ENCODE results near the gene MAML3.

Gene MAML3

DNA sequence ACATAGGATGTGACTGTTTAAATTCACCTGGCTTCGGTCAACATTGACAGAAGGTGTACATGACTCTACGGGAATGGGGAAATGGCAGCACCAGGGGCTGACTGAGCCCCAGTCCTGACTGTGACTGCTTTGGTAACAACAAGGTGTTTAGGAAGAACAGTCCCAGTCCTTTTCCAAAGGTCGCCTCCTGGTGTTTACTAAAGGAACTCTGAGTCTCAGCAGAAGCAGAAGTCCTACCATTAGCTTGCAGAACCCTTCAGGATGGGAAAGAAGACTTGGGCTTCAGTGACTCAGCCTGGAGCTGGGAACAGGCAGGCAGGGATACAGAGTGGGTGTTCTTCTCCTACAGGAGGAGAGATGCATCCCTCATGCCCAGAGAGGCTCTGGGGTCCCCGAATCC is 385.1 kb downstream of the MAML3 start:
- no peak for DNase-seq

DNA sequence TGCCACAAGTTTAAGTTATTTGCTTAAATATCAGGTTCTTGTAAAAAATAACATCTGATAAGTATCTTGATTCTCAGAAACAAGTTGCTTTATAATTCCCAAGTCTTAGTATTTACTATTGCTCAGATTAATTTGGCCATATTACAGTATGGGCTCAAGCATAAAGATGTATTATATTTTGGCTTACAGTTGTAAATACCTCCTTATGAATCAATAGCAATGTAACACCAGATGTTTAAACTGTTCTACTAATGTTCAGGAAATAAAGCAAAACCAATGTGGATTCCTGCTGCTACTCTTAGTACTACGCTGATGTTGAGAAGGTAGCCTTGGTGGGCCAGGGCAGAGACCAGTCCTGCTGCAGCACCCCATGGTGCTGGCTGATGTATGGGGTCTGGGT is 385.6 kb downstream of the MAML3 start:
- no peak for DNase-seq

DNA sequence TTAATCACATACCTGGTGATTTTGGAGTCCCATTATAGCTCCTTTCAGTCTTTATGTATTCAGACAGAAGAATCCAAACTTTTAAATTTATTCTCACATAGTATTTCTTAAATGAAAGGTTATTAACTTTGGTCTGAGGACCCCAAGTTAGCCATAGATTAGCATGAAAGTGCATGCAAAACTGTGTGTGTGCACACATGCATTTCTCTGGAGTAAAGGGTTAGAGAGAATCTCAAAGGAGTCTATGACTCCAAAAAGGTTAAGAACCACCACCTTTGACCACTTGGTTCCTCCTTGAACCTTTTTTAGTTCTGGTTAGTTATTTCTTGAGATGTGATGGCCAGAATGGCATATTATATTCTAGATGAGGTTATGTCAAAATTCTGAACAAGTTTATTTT is 386.4 kb downstream of the MAML3 start:
- DNase-seq: no peak

DNA sequence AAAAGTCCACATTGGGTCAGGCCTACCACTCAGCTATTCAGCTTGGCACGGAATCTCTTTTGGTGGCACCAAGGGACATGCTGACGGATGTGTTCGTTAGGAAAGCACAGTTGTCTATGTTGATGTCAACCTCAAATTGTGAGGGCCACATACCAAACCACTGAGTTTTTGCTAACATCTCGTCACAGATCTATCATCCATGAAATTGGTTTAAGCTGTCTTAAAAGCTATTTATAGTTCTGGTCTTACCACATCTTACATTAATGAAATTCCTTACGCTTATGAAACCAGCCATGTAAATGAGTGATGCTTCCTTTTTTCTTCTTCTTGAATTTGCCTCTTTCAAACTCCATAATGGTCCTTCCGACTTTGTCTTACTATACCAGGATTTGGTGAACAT is 386.8 kb downstream of the MAML3 start:
- DNase-seq: no peak

DNA sequence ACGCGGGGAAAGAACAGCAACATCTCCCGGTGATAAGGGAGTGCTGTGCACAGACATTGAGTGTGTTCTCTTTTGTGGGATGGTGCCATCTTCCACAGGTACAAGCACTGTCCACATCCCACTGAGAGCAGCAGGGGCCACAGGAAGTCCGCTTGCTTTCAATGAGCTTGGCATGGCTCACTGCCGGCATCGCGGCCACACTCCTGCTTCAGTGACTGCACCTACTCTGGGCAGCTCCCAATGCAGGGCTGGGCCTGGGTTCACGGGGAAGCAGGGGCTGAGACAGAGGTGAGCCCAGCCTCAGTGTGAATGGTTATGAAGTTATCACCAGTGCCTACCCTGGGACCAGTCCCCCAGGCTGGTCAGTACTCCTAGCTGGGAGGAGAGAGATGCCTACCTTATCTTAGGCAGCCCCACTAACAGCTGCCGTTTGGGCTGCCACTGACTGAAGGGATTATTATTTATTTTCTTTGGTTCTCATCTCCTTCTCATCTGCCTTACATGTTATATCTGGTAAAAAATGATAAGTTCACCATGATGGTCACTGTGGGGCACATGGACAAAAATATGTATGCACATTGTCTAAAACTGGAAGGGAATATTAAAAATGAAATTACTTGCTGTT is 389.2 kb downstream of the MAML3 start:
- DNase-seq: no peak

DNA sequence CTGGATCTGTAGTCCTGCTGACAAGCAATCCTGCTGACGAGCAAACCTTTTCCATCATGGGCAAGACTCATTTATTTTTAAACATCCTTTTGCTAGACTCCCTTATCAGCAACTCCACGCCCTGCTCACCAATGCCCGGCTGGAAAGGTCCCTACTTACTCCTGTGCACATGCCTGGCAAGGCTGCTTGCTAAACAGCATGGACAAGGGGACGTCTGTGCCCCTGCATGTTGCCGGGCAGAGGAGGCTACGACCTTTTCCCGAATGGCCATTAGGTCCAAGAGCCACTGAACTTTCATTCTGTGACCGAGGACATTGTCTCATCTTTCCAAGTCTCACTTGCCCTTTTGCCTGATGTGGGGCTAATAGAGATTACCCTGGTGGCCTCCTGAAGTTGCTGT is 389.8 kb downstream of the MAML3 start:
- DNase-seq: no peak

DNA sequence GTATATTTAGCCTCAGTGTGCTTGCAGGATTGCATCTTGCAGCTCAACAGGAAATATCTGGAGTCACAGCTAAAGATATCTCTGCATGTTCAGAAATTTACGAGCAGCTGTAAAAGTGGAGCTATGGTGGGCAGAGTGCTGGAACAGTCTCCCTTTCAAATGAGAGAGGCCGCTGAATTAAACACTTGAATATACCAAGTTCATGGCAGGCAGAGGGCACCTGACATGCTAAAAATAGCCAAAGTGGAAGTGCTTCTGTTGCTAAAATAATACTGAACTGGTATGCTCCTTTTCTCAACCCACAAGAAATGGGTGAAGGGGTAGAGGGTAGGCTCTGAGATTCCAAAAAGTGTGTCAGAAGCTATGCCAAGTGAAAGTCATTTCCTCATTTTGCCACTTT is 390.3 kb downstream of the MAML3 start:
- no peak for DNase-seq

DNA sequence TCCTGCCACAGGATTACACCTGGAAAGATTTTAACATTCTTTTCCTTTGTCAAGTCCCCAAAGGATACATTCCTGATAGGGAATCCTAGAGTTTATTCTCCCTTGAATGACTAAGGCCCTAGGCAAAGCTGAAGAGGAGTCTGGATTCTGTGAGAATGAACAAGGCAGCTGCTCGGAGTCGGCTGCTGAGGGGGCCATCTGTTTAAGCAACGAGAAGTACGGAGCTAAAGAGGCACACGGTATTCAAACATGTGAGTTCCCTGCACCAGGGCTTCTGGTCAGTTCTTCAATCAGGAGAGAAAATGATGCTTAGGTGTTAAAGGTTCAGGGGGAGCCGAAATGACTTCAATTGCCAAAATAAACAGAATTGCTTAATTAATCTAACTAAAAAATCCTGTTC is 390.8 kb downstream of the MAML3 start:
- DNase-seq: no peak

DNA sequence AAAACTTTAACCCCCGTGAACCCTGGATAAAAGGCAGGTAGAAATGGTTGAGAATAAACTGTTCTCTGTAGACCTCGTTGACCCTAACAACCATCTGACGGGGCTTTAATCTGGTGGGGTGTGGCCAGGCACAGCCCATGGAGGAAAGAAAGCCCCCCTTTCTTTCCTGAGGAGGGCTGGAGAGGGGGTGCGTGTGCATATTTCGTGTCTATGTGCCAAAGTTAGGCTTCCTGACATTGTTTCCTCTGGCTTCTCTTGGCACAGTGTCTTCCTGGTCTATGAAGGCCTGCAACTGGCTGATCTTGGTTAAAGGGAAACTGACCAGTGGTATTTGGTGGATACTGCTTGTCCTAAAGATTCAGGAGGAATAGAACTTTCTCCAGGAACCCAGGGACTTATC is 391.3 kb downstream of the MAML3 start:
- DNase-seq: no peak

DNA sequence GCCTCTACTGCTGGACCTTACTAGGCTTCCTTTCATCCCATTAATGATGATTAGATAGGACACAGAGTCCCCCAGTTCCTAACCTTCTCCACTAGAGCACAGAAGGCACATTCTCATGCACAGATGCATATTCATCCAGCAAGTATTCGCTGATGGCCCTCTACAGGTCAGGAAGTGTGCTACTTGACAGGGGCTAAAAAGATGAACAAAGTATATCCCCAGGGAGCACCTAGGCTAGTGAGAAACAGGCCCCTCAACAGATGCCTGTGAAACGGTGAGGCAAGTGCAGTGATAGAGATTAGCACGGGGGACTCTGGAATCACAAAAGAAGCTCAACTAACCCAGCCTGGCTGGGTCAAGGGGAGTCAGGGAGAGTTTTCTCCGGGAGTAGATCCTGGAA is 392.5 kb downstream of the MAML3 start:
- no peak for DNase-seq

DNA sequence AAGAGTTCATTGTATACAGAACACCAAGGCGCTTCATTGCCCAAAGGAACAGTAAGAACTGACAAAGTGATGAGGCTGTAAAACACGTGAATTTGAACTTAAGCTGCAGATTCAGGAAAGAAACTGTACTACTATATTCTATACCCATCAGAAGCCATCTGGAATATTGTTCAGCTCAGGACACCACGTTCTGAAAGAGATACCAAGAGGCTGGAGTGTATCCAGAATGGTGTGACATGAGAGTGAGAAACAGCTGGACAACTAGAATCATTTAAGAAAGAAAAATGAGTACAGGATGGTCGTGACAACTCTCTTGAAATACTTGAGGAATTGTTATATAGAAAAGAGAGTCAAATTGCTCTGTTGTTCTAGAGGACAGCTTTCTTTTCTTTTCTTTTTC is 393.4 kb downstream of the MAML3 start:
- DNase-seq: no peak

DNA sequence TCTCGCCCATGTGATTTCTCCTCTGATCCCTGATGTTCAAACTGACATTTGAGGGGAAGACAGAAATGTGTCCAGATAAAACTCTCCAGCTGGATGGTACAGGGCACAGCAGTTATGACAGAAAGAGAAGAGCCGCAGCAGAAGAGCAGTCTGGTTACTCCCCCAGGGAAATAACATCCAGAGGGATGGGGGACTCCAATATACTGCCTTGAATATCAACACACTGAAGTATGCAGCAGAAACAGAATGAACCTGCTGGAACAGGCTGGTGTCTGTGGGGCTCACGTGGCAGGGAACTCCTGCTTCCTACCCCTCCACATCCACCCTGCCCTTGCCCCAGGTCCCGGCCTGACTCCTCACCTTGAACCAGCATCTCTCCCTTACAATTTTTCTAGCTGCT is 394.9 kb downstream of the MAML3 start:
- no peak for DNase-seq

DNA sequence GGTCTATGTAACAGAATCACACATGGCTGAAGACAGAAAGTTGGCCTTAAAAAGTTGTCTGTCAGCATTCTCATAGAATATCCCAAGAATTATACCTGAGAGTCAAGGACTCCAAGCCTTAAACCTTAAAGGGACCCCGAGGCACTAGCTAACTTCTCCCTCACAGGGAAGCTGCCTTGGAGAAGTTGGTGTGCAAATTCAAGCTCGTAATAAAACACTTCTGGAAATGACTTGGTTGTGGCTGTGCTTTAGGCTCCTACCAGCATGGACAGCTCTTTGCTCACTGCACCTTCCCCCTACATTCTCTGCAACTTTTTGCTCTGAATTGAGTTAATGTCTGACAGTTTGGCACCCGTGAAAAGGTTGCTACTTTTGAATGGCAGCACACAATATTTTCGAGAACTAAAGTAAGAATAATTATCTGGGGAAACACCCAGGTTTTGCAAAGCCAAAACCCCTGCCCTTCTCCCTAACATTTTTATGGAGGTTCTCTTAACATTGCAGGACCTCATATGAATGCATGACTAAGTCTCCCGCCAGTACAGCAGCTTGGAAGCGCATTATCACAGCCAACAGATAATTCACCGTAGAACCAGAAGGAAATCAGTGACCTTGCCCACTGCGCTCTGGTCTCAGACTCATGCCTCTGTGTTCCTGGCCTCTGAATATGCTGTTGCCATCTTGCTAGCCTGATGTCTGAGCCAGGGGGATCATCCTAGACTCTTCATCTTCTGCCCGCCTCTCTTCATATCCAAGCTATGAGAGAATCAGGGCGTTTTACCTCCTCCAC is 397.4 kb downstream of the MAML3 start:
- DNase-seq: no peak

DNA sequence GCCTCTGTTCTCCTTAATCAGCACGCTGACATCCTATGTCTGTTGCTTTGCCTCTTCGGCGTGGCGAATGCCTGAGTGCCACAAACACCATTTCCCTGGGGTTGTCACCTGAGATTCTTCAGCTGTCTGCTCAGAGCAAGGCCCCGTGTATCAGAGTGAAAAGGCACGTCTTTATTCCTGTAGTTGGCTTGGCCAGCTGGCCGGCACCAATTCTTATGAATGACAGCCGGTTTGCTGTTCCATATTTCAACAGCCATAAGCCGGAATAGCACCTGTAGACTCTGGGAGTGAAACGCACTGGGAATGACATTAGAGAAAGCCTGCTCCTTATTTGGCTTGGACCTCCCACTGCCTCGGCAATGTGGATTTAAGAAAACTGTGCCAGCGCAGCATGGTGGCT is 399.0 kb downstream of the MAML3 start:
- DNase-seq: no peak

DNA sequence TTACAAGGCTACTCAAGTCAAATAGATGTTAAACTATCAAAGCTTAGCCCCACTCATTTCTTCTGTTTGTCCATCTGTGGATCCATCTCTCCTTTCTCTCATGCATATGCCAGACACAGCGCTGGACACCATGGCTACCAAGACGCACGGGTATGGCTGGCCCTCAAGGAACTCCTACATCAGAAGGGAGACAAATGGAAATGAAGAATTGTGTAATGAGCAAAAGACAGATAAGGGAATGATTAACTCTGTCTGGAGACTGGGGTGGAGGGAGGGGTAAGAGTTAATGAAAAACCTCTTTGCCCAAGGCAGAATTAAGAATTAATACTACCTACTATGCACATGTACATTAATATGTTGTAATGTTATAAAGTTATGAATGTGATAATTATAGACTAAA is 400.3 kb downstream of the MAML3 start:
- no peak for DNase-seq

DNA sequence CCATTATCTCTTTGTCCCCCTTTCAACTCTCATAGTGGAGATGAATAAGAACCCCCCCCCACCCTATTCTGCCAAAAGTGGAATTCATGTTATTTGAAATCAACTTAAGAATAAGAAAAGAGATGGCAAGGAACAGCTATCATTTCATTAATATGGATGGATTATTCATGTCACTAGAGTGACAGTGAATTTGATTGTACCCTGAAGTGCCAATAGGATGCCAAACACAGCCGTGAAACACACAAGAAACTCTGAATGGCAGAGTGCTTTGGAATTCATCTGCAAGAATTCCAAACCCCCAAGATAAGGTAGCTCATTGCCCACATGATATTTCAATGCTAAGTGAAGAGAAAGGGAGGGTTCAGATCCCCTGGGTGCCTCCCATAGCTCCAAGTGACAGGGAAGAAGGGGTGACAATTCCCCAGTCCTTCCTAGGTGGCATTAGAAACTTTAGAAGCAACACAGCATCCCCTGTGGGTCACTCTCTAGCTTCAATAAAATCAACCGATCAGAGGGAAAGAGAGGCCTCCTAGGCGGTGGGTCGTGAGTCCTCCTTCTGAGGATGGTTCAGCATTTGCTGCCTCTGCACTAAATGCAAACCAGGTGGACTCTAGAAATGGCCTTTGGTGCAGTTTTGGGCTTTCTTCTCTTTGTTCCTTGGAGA is 404.0 kb downstream of the MAML3 start:
- DNase-seq: no peak

DNA sequence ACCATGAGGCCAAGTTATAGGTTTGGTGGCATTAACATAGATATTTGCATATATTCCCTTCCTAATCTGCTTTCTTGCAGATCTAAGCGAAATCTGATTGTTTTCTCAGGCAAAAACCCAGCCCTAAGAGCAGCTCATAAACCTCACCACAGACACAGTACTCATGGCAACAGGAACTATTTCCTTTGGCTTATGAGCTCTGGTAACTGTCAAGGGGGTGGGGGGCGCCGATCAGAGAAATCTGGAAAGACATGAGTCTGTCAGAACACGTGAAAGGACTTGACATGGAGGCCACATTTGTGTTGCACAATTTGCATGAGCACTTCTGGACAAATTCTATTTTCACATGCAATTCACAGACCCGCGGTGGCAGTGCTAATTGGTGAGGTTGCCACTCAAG is 404.6 kb downstream of the MAML3 start:
- DNase-seq: no peak

DNA sequence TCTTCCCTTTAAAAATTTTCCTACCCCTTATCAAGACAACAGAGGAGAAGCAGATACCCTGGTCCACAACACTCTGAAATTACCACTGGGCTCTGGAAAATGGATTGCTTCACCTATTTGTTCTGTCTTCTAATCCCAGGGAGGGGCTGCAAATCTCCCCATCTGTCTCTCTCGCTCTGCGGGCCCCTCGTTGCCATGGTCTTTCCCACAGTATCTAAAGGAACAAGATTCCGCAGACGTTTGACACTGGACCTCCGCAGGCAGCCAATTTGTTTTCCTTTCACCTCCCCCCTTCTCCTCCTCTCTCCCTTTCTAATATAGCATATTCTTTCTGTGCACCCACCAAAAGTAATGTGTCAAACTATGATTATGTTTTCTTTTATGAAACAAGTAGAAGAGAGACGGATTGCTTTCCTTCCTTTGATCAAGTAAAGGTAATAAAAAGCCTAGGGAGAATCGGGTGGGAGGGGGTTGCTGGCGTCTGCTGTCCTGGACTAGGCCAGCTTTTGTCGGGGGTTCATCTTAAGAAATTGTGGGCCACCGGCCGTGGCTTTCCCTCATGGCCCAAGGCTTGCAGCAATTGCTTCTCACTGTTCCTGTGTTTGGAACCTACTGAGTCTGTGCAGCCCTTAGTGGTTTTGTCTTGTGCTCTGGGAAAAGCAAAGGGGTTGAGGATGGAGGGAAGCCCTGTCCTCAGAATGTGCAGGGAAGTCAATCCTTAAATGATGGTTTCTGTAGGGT is 407.4 kb downstream of the MAML3 start:
- DNase-seq: no peak

DNA sequence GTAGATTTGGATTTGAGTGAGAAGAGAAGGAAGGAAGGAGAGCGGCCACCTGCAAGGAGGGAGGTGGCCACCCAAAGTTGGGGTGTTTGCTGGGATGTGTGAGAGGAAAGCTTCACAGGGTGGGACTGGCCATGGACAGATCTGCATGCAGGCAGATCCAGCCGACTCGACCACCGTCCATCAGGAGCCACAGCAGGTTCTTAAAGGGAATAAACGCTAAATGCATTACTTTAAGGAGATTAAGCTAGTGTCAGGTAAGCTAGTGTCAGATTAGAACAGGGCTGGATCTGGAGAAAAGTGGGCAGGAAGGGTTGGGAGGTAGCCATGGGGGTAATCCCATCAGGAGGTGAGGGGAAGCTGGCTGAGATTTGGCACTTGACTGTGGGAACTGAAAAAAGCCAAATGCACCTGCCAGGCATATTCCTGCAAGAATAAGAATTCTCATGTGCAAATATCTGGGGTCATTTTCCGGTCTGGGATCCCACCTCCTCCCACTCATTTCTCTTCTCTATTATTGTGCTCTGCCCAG is 408.8 kb downstream of the MAML3 start:
- DNase-seq: no peak

DNA sequence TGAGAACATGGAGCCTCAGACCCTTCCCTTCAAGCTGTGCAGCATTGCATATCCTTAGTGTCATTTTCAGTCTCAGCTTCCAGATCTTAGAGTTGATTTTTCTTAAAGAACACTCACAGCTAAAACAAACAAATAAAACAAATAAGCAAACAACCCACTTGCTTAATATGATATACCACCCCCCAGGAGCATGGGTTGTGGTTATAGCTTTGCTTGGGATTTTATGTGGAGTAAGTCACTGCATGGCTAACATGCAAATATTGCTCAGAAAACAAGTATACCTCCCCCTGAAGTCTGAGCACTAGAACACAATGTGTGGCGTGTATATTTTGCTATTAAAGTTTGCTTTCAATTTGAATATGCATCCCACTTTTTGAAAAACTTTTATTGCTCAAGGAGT is 409.8 kb downstream of the MAML3 start:
- no peak for DNase-seq

DNA sequence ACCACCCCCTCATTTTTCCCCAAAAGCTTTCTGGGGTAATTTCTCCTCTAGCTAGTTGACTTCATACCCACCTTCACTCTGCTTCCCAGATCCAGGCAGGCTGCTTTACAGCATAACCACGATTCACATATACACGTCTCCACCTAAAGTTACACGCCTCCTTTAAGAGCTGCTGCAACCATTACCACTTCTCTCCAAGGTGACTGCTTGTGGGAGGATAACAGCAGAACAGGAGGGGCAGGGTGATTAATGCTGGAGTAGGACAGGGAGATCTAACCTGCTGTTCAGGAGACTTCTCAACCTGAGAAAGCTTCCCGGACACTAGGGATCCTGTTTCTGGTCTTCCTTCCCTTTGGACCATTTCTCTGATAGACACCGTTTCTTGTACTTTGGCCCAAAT is 411.0 kb downstream of the MAML3 start:
- no peak for DNase-seq

DNA sequence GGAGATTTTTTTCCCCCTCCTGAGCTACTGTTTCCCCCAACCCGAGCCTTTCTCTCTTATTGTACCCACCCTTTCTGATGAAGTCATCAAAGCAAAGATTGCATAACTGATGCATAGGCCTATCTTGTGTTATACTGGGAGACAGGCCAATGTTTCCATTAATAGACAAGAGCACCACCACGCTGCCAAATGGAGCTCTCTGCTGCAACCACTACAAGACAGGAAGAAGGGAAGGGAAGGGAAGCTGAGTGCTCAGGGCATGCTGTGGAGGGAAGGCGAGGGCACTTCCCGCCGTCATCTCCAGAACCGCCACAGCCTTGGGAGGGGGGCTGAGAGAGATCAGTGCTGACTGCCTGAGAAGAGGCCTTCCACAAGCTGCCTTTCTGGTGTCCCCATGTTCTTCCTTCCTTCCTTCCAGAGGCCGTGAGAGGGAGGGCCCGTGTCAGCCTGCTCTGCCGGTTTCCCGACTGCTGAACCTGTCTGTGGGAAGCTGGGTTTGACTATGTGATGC is 413.4 kb downstream of the MAML3 start:
- DNase-seq: no peak

DNA sequence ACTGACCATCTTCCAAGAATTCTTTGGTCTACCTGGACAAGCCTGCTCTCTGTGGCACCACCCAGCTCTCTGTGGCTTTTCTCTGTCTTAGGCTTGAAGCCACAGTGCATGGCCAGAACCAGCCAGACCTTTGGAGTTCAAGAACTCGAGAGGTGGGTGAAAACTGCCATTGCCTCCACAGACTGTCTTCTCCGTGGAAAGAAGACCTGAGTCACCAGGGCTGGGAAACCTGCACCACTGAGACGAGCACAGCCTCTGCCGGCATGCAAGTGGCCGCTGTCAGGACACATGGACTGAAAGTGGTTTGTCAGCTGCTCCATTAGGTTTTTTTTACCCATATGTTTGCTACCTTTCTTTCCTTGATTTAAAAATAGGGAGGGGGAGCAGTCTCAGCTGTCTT is 413.9 kb downstream of the MAML3 start:
- DNase-seq: no peak

Data from activated CD4-positive, alpha-beta T cell treated with anti-CD3 and anti-CD28 coated beads, Interleukin-2, amount 50 U/mL, for 48 hours (primary cell).